GM12874 (cell line): Measurements from ENCODE around the gene HDGFL1.

Experiments used
- CTCF ChIP-seq: IDR thresholded peaks from 2 replicates; pipeline ENCODE4 v1.5.1; 2011; ENCODE audit warnings: low read depth, mild to moderate bottlenecking, control low read depth, low read length, moderate library complexity; ENCODE audit not compliant: insufficient read depth

The HDGFL1 gene

DNA sequence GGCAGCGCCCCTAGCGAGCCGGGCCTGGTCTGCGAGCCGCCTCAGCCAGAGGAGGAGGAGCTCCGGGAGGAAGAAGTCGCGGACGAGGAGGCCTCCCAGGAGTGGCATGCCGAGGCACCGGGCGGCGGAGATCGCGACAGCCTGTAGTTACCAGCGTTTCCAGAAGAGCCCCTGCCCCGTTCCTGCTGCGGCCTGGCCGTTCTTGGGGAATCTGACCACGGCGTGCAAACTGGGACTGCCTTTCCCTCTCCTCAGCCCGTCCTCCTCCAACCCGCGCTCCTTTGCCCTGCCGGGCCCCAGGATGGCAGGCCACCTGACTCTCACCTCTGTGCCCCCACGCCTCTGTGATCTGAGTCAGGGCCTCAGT lies 802 bp downstream of the HDGFL1 start:
- TF ChIP-seq CTCF = no peak

GRCh38 chr6:22575190-22575589 lies 5.8 kb downstream of the HDGFL1 start:
- no peak for TF ChIP-seq CTCF

DNA sequence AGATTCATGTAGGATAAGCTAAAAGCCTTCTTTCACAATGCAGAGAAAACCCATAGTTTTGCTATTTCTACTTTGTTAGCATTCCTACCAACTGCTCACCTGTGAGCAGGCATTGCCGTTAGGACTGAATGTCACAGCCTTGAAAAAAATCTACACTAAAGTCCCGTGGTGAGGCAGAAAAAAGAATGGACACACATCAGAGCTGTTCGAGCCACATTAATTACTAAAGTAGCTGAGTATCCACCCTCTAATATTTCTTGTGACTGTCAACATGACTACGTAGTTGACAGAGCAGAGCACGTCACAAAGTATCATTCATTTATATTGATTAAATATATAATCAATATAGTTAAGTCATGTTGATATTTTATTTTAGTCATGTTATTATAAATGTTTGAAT lies 10.1 kb downstream of the HDGFL1 start:
- no peak for TF ChIP-seq CTCF

GRCh38 chr6:22580337-22580736 lies 11.0 kb downstream of the HDGFL1 start:
- no peak for TF ChIP-seq CTCF

- TF ChIP-seq CTCF = no peak
Measured at GRCh38 chr6:22582417-22583205, 13.2 kb downstream of the HDGFL1 start.

GRCh38 chr6:22583230-22583629 lies 13.9 kb downstream of the HDGFL1 start:
- no peak for TF ChIP-seq CTCF

DNA sequence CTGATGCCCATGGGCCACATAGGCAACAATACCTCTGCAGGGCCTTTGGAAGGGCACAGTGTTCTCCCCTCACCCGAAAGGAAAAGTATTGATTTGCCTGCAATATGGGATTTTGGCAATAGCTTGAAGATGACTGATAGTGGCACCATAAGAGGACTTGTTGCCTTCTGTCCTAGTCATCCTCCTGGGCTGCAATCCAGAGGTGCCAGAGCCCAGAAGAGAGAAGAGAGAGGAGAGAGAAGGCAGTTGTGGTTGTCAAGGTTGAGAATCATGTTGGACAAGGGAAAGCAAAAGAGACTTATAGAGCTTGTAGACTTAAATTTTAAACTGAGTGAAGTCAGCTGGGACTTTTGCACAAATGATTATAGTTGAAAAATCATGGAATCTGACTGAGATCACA lies 14.6 kb downstream of the HDGFL1 start:
- TF ChIP-seq CTCF = no peak
